BLaER1 (cell line): ENCODE results near the gene LMOD3.

Source experiments
- H3K27ac ChIP-seq: shearing (Covaris generic); formaldehyde crosslinking; 2 replicates; pipeline ENCODE4 v1.8.1; 2022
- H3K27me3 ChIP-seq: shearing (Covaris generic); formaldehyde crosslinking; 2 replicates; pipeline ENCODE4 v1.8.1; 2022
- H3K36me3 ChIP-seq: shearing (Covaris generic); formaldehyde crosslinking; 2 replicates; pipeline ENCODE4 v1.8.1; 2022
- H3K4me1 ChIP-seq: shearing (Covaris generic); formaldehyde crosslinking; 2 replicates; pipeline ENCODE4 v1.8.1; 2022
- H3K4me2 ChIP-seq: shearing (Covaris generic); formaldehyde crosslinking; 2 replicates; pipeline ENCODE4 v1.8.1; 2022
- H3K4me3 ChIP-seq: shearing (Covaris generic); formaldehyde crosslinking; 2 replicates; pipeline ENCODE4 v1.8.1; 2022
- H3K9ac ChIP-seq: shearing (Covaris generic); formaldehyde crosslinking; 2 replicates; pipeline ENCODE4 v1.8.1; 2022
- H3K9me3 ChIP-seq: shearing (Covaris generic); formaldehyde crosslinking; 2 replicates; pipeline ENCODE4 v1.8.1; 2022
- H4K20me1 ChIP-seq: shearing (Covaris generic); formaldehyde crosslinking; 2 replicates; pipeline ENCODE4 v1.8.1; 2022
- Cebpa-rat ChIP-seq: shearing (Covaris generic); IDR thresholded peaks from 2 replicates; pipeline ENCODE4 v1.8.1; 2022

Gene LMOD3

DNA sequence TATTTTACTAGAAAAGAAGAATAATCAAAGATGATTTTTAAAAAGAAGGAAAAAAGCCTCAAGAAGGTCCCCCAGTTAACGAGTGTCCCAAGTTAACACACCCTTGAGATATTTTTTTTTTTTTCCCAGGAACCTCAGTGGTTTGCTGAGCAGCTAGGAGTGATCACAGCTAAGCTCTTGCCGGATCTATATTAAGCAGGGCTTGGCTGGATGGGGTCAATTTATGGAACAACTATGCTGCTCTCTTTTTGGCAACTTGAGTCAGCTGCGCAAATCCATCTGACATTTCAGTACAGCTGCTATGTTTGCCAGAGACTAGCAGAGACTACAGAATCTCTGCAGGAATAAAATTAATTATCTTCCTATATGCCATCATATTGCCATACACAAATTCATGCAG is at the start of gene LMOD3:
TSS of gene LMOD3 (minus strand) at position 193 of the 400 bp plus-strand sequence. CDS start 209 bp downstream, outside the sequence.
- Histone ChIP-seq H3K4me1 (peaks cover 29% of the 10 kb centered on the region), H3K9ac (peak within 1 kb of the TSS; percentile 3; the same call in 1 of the 2 replicates), H3K4me2 (peak within 1 kb of the TSS; percentile 73), H3K4me3 (peak within 1 kb of the TSS; percentile 34; the same call in 1 of the 2 replicates), H3K36me3 (no peaks in the 10 kb centered on the region), H3K9me3 (no peaks in the 10 kb centered on the region), H3K27ac (peak within 1 kb of the TSS; percentile 4; the same call in 1 of the 2 replicates), H4K20me1 (no peaks in the 10 kb centered on the region), H3K27me3 (no peaks in the 10 kb centered on the region)
- no peak for TF ChIP-seq Cebpa-rat

- no peak for TF ChIP-seq Cebpa-rat
- H3K4me2 ChIP-seq = no peak overlapping the region
- H3K4me1 ChIP-seq = no peaks in the 10 kb centered on the region
- H3K36me3 ChIP-seq = peaks cover 83% of the 10 kb centered on the region
- H3K9me3 ChIP-seq = no peaks in the 10 kb centered on the region
- no peaks in the 10 kb centered on the region for H3K27me3 ChIP-seq
- H4K20me1 ChIP-seq = peaks cover 18% of the 10 kb centered on the region
- no peak overlapping the region for H3K9ac ChIP-seq
- H3K27ac ChIP-seq = no peak overlapping the region
- H3K4me3 ChIP-seq = no peak overlapping the region
Observed at GRCh38 chr3:69172058-69172457, 49.7 kb upstream of the LMOD3 start.

- no peaks in the 10 kb centered on the region for H3K4me1 ChIP-seq
- H3K9ac ChIP-seq = no peak overlapping the region
- no peaks in the 10 kb centered on the region for H4K20me1 ChIP-seq
- H3K27ac ChIP-seq = no peak overlapping the region
- no peak for TF ChIP-seq Cebpa-rat
- H3K9me3 ChIP-seq = no peaks in the 10 kb centered on the region
- no peak overlapping the region for H3K4me3 ChIP-seq
- no peak overlapping the region for H3K4me2 ChIP-seq
- no peaks in the 10 kb centered on the region for H3K27me3 ChIP-seq
- H3K36me3 ChIP-seq = peaks cover 31% of the 10 kb centered on the region
Observed at GRCh38 chr3:69166446-69166845, 44.1 kb upstream of the LMOD3 start.

GRCh38 chr3:69165744-69166143 is 43.3 kb upstream of the LMOD3 start:
- no peak overlapping the region for H3K4me2 ChIP-seq
- H3K27me3 ChIP-seq = no peaks in the 10 kb centered on the region
- peaks cover 24% of the 10 kb centered on the region for H3K36me3 ChIP-seq
- TF ChIP-seq Cebpa-rat = no peak
- H4K20me1 ChIP-seq = no peaks in the 10 kb centered on the region
- no peaks in the 10 kb centered on the region for H3K9me3 ChIP-seq
- no peak overlapping the region for H3K9ac ChIP-seq
- H3K4me1 ChIP-seq = no peaks in the 10 kb centered on the region
- H3K27ac ChIP-seq = no peak overlapping the region
- H3K4me3 ChIP-seq = no peak overlapping the region

DNA sequence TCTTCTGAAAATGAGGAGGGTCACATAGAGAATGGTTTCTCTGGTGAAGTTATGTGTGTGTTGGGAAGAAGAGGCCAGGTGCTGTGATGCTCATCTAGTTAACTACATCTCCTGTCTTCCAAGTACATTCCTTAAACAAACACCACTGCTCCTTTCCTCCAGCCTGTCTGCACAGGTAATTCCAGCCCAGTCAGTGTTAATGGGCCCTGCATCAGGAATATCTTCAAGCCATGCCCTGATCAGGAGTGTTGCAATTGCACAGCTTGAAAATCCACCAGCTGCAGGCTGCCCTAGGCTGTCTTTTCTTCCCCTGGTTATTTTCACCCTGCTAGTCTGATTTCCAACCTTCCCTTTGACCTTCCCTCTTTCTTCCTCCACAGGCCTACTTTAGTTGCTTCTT is 41.9 kb upstream of the LMOD3 start:
- Histone ChIP-seq H4K20me1 (no peaks in the 10 kb centered on the region), H3K9ac (no peak overlapping the region), H3K4me1 (no peaks in the 10 kb centered on the region), H3K4me3 (no peak overlapping the region), H3K27ac (no peak overlapping the region), H3K4me2 (no peak overlapping the region), H3K36me3 (peaks cover 12% of the 10 kb centered on the region), H3K9me3 (no peaks in the 10 kb centered on the region), H3K27me3 (no peaks in the 10 kb centered on the region)
- no peak for TF ChIP-seq Cebpa-rat

DNA sequence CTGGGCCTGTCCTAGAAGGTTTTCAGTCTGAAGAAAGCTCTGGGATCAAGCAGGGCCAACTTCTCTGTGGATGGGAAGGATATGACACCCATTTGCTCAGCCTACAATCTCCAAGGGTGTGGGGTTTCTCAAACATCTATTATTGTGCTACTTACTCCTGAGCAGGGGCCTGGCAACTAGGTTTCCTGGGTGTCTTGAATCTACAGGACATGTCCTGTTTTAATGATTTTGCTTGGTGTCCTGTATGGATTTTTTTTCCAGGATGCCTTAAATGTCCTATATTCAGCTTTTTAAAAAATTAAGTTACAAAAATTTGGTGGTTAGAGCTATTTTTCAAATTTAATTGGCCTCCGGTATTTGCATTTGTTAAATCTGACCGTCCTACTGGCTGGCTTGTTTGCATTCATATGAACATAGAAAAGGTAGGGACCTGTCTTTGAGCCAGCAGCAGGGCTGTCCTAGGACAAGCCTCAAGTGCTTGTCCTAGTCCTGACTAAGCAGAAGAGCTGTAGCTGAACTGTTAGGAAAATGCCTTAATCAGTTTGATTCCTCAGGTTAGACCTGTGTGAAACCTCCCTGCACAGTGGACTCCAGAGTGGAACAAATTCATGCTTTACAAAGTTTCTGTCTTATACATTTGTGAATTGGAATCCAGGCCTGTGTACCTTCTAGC is 40.0 kb upstream of the LMOD3 start:
- TF ChIP-seq Cebpa-rat = no peak
- H3K9me3 ChIP-seq = no peaks in the 10 kb centered on the region
- H4K20me1 ChIP-seq = no peaks in the 10 kb centered on the region
- no peaks in the 10 kb centered on the region for H3K27me3 ChIP-seq
- H3K9ac ChIP-seq = no peak overlapping the region
- no peak overlapping the region for H3K4me2 ChIP-seq
- H3K36me3 ChIP-seq = peaks cover 4% of the 10 kb centered on the region; the same call in 1 of the 2 replicates
- H3K4me3 ChIP-seq = no peak overlapping the region
- H3K27ac ChIP-seq = no peak overlapping the region
- no peaks in the 10 kb centered on the region for H3K4me1 ChIP-seq

DNA sequence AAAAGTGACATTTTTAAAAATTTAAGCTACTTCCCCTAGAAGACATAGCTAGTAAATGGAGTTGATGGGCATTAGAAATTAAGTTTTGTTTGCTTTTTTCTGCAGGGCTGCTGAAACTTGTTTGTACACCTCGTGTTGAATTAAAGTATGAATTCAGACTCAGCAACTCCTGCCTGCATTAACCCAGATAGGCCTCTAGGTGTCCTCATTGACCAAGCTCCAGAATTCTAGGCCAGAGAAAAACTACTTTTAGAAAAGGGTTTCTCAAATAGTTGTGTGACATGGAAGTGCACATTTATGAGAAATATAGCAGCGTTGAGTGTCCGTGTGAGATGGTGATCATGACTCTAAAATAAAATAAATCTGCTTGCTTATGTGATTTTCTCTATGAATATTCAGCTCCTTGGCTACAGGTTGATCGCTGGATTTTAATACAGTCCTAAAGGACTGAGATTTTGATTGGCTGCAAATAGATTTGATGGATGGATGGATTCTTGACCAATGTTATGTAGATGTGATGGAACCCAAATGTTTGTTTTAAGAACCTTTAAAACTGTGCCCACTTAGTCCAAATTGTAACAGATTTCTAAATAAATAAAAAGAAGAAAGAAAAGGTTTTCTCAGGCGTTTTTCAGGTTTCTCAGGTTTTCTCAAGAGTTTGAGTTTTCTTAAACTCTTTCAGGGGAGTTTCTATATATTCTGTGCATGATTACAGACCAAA is 39.4 kb upstream of the LMOD3 start:
- H3K9ac ChIP-seq = no peak overlapping the region
- H3K9me3 ChIP-seq = no peaks in the 10 kb centered on the region
- H4K20me1 ChIP-seq = no peaks in the 10 kb centered on the region
- no peaks in the 10 kb centered on the region for H3K36me3 ChIP-seq
- H3K4me1 ChIP-seq = no peaks in the 10 kb centered on the region
- H3K27ac ChIP-seq = no peak overlapping the region
- H3K27me3 ChIP-seq = no peaks in the 10 kb centered on the region
- no peak for TF ChIP-seq Cebpa-rat
- no peak overlapping the region for H3K4me2 ChIP-seq
- no peak overlapping the region for H3K4me3 ChIP-seq

DNA sequence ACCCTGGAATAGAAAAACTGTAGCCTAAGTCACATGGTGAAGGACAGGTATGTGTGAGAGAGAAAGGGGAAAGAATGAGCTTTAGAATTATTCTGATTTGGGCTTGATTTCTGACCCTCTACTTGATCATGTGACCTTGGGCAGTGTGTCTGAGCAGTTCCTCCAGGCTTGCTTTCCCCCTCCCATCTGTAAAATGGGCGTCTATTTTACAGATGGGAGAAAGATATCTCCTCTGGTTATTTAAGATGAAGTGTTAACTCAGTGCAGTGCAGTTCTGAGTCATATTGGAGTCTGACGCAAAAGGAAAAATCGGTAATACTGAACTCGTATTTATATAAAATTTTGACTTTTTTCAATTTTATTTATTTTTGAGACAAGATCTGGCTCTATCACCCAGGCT is 38.1 kb upstream of the LMOD3 start:
- no peak for TF ChIP-seq Cebpa-rat

GRCh38 chr3:69160107-69160506 is 37.7 kb upstream of the LMOD3 start:
- Histone ChIP-seq H4K20me1 (no peaks in the 10 kb centered on the region), H3K27ac (no peak overlapping the region), H3K4me2 (no peak overlapping the region), H3K9ac (no peak overlapping the region), H3K36me3 (no peaks in the 10 kb centered on the region), H3K27me3 (no peaks in the 10 kb centered on the region), H3K4me1 (no peaks in the 10 kb centered on the region), H3K9me3 (no peaks in the 10 kb centered on the region), H3K4me3 (no peak overlapping the region)
- TF ChIP-seq Cebpa-rat = no peak

More for the DNA sequence above, 38.1 kb upstream of the LMOD3 start:
- no peaks in the 10 kb centered on the region for H3K27me3 ChIP-seq
- H3K4me3 ChIP-seq = no peak overlapping the region
- no peaks in the 10 kb centered on the region for H3K9me3 ChIP-seq
- no peak overlapping the region for H3K4me2 ChIP-seq
- no peaks in the 10 kb centered on the region for H4K20me1 ChIP-seq
- no peak overlapping the region for H3K9ac ChIP-seq
- no peaks in the 10 kb centered on the region for H3K4me1 ChIP-seq
- H3K27ac ChIP-seq = no peak overlapping the region
- H3K36me3 ChIP-seq = no peaks in the 10 kb centered on the region

GRCh38 chr3:69149586-69149985 is 27.2 kb upstream of the LMOD3 start:
- H3K4me2 ChIP-seq = no peak overlapping the region
- peaks cover 9% of the 10 kb centered on the region for H3K4me1 ChIP-seq
- no peak overlapping the region for H3K4me3 ChIP-seq

More at GRCh38 chr3:69149586-69149985, 27.2 kb upstream of the LMOD3 start:
- no peaks in the 10 kb centered on the region for H3K36me3 ChIP-seq
- H3K27me3 ChIP-seq = no peaks in the 10 kb centered on the region
- TF ChIP-seq Cebpa-rat = no peak
- no peaks in the 10 kb centered on the region for H3K9me3 ChIP-seq
- no peak overlapping the region for H3K9ac ChIP-seq
- no peak overlapping the region for H3K27ac ChIP-seq
- H4K20me1 ChIP-seq = no peaks in the 10 kb centered on the region
